ENCODE data around the gene TIMM29.
A peak's percentile ranks its signal among the peaks of the same experiment; 100 is the strongest.

TIMM29 gene

GRCh38 chr19:10891405-10892086 is 37.1 kb upstream of the TIMM29 start:
- peak overlapping the region; percentile 34 for H3K27ac ChIP-seq (replicated peaks; ENCODE audit: low read length)
- peaks cover 39 to 46% of the 10 kb centered on the region in 2 donors for H3K4me1 ChIP-seq (ENCODE audit: control insufficient read depth in 2 of 2, insufficient read depth in 1 of 2, low read depth in 1 of 2, low read length in 2 of 2)
- H4K91ac ChIP-seq (ENCODE audit: low read depth, low read length, poor library complexity), result peak overlapping the region; percentile 22
- H2BK5ac ChIP-seq (ENCODE audit: low read length), result peak overlapping the region; percentile 93
- no peak overlapping the region for H4K8ac ChIP-seq (ENCODE audit: low read depth, low read length)
- WGBS, 2 donors (ENCODE audit: extremely low coverage in 2 of 2, insufficient read length in 2 of 2, insufficient replicate concordance in 1 of 2), result no CpG with 5 or more reads among the region's 21 CpGs
- H3K18ac ChIP-seq (ENCODE audit: low read length), result peak overlapping the region; percentile 91
- H3K9me3 ChIP-seq (replicated peaks in 1 of 2; ENCODE audit: control insufficient read depth in 2 of 2, insufficient read depth in 1 of 2, low read depth in 1 of 2, low read length in 2 of 2), result no peaks in the 10 kb centered on the region
- peak overlapping the region; percentile 78 for H3K9ac ChIP-seq (ENCODE audit: low read depth, low read length, poor library complexity)
- no peaks in the 10 kb centered on the region for H3K27me3 ChIP-seq (ENCODE audit: control insufficient read depth in 3 of 3, insufficient read depth in 3 of 3, low read depth in 1 of 3, low read length in 3 of 3)
- H2AK5ac ChIP-seq (ENCODE audit: low read depth, low read length), result peak overlapping the region; percentile 97
- peak overlapping the region; percentile 37 for H2BK15ac ChIP-seq (ENCODE audit: low read length)
- no peak overlapping the region for H2BK12ac ChIP-seq (ENCODE audit: low read length)
- no peak for DNase-seq (ENCODE audit: low spot score)
- H2AFZ ChIP-seq (ENCODE audit: low read length), result peak overlapping the region; percentile 64
- peaks cover 23% of the 10 kb centered on the region for H3K79me1 ChIP-seq (ENCODE audit: low read depth, low read length)
- no peak overlapping the region for H3K23ac ChIP-seq (ENCODE audit: low read depth, low read length, poor library complexity)
- H2BK120ac ChIP-seq (ENCODE audit: low read depth, low read length), result no peak overlapping the region
- peak overlapping the region; percentile 57 for H3K14ac ChIP-seq (ENCODE audit: low read length)
- peak overlapping the region; percentile 10 for H3K4ac ChIP-seq (ENCODE audit: low read length)
- peaks cover 0 to 3% of the 10 kb centered on the region in 2 donors for H3K36me3 ChIP-seq (replicated peaks in 1 of 2; ENCODE audit: control insufficient read depth in 2 of 2, insufficient read depth in 2 of 2, low read length in 2 of 2)
- H3K4me3 ChIP-seq (ENCODE audit: low read length in 2 of 2), result peak overlapping the region in 1 of 2 donors; percentile 13
- H3K4me2 ChIP-seq (ENCODE audit: insufficient read depth, low read length, poor library complexity, severe bottlenecking), result no peak overlapping the region

GRCh38 chr19:10892256-10892655 is 36.4 kb upstream of the TIMM29 start:
- Histone ChIP-seq H3K27ac (replicated peaks; ENCODE audit: low read length) (peak overlapping the region; percentile 26), H4K91ac (ENCODE audit: low read depth, low read length, poor library complexity) (no peak overlapping the region)
- WGBS, 2 donors (ENCODE audit: extremely low coverage in 2 of 2, insufficient read length in 2 of 2, insufficient replicate concordance in 1 of 2), result no CpG with 5 or more reads among the region's 13 CpGs

GRCh38 chr19:10894911-10895213 is 33.7 kb upstream of the TIMM29 start:
- Histone ChIP-seq H3K4me1 (ENCODE audit: control insufficient read depth in 2 of 2, insufficient read depth in 1 of 2, low read depth in 1 of 2, low read length in 2 of 2) (peaks cover 19 to 25% of the 10 kb centered on the region in 2 donors), H3K36me3 (replicated peaks in 1 of 2; ENCODE audit: control insufficient read depth in 2 of 2, insufficient read depth in 2 of 2, low read length in 2 of 2) (peaks cover 0 to 6% of the 10 kb centered on the region in 2 donors), H3K9ac (ENCODE audit: low read depth, low read length, poor library complexity) (no peak overlapping the region), H3K9me3 (replicated peaks in 1 of 2; ENCODE audit: control insufficient read depth in 2 of 2, insufficient read depth in 1 of 2, low read depth in 1 of 2, low read length in 2 of 2) (no peaks in the 10 kb centered on the region), H4K8ac (ENCODE audit: low read depth, low read length) (no peak overlapping the region), H2AFZ (ENCODE audit: low read length) (no peak overlapping the region), H2BK12ac (ENCODE audit: low read length) (no peak overlapping the region), H2BK120ac (ENCODE audit: low read depth, low read length) (no peak overlapping the region), H2BK15ac (ENCODE audit: low read length) (no peak overlapping the region), H3K23ac (ENCODE audit: low read depth, low read length, poor library complexity) (no peak overlapping the region), H4K91ac (ENCODE audit: low read depth, low read length, poor library complexity) (no peak overlapping the region), H3K14ac (ENCODE audit: low read length) (no peak overlapping the region), H2AK5ac (ENCODE audit: low read depth, low read length) (no peak overlapping the region), H3K4ac (ENCODE audit: low read length) (no peak overlapping the region), H3K27ac (replicated peaks; ENCODE audit: low read length) (no peak overlapping the region), H3K4me3 (ENCODE audit: low read length in 2 of 2) (no peak overlapping the region), H3K4me2 (ENCODE audit: insufficient read depth, low read length, poor library complexity, severe bottlenecking) (no peak overlapping the region), H3K27me3 (ENCODE audit: control insufficient read depth in 3 of 3, insufficient read depth in 3 of 3, low read depth in 1 of 3, low read length in 3 of 3) (no peaks in the 10 kb centered on the region), H3K79me1 (ENCODE audit: low read depth, low read length) (peaks cover 23% of the 10 kb centered on the region), H3K18ac (ENCODE audit: low read length) (no peak overlapping the region), H2BK5ac (ENCODE audit: low read length) (no peak overlapping the region)
- no peak for DNase-seq (ENCODE audit: low spot score)
- no CpG with 5 or more reads among the region's 7 CpGs for WGBS, 2 donors (ENCODE audit: extremely low coverage in 2 of 2, insufficient read length in 2 of 2, insufficient replicate concordance in 1 of 2)

More at GRCh38 chr19:10892256-10892655, 36.4 kb upstream of the TIMM29 start:
- Histone ChIP-seq H3K36me3 (replicated peaks in 1 of 2; ENCODE audit: control insufficient read depth in 2 of 2, insufficient read depth in 2 of 2, low read length in 2 of 2) (peaks cover 0 to 3% of the 10 kb centered on the region in 2 donors), H2BK12ac (ENCODE audit: low read length) (no peak overlapping the region), H3K4me3 (ENCODE audit: low read length in 2 of 2) (no peak overlapping the region), H2BK15ac (ENCODE audit: low read length) (no peak overlapping the region), H3K14ac (ENCODE audit: low read length) (no peak overlapping the region), H3K18ac (ENCODE audit: low read length) (peak overlapping the region; percentile 15), H3K4me1 (ENCODE audit: control insufficient read depth in 2 of 2, insufficient read depth in 1 of 2, low read depth in 1 of 2, low read length in 2 of 2) (peaks cover 35 to 42% of the 10 kb centered on the region in 2 donors), H3K9ac (ENCODE audit: low read depth, low read length, poor library complexity) (no peak overlapping the region), H2BK120ac (ENCODE audit: low read depth, low read length) (no peak overlapping the region), H2BK5ac (ENCODE audit: low read length) (no peak overlapping the region), H2AK5ac (ENCODE audit: low read depth, low read length) (no peak overlapping the region), H2AFZ (ENCODE audit: low read length) (no peak overlapping the region), H3K27me3 (ENCODE audit: control insufficient read depth in 3 of 3, insufficient read depth in 3 of 3, low read depth in 1 of 3, low read length in 3 of 3) (no peaks in the 10 kb centered on the region), H3K23ac (ENCODE audit: low read depth, low read length, poor library complexity) (no peak overlapping the region), H3K4ac (ENCODE audit: low read length) (no peak overlapping the region), H3K4me2 (ENCODE audit: insufficient read depth, low read length, poor library complexity, severe bottlenecking) (no peak overlapping the region), H3K9me3 (replicated peaks in 1 of 2; ENCODE audit: control insufficient read depth in 2 of 2, insufficient read depth in 1 of 2, low read depth in 1 of 2, low read length in 2 of 2) (no peaks in the 10 kb centered on the region), H4K8ac (ENCODE audit: low read depth, low read length) (no peak overlapping the region), H3K79me1 (ENCODE audit: low read depth, low read length) (peaks cover 19% of the 10 kb centered on the region)
- DNase-seq (ENCODE audit: low spot score), result no peak

- Histone ChIP-seq H2AFZ (ENCODE audit: low read length) (no peak overlapping the region), H4K8ac (ENCODE audit: low read depth, low read length) (no peak overlapping the region)
- WGBS, 2 donors (ENCODE audit: extremely low coverage in 2 of 2, insufficient read length in 2 of 2, insufficient replicate concordance in 1 of 2), result no CpG with 5 or more reads among the region's 6 CpGs
Observed at GRCh38 chr19:10895363-10895762, 33.2 kb upstream of the TIMM29 start.

More at GRCh38 chr19:10895363-10895762, 33.2 kb upstream of the TIMM29 start:
- peaks cover 19 to 25% of the 10 kb centered on the region in 2 donors for H3K4me1 ChIP-seq (ENCODE audit: control insufficient read depth in 2 of 2, insufficient read depth in 1 of 2, low read depth in 1 of 2, low read length in 2 of 2)
- no peak for DNase-seq (ENCODE audit: low spot score)
- H3K4ac ChIP-seq (ENCODE audit: low read length), result no peak overlapping the region
- H3K18ac ChIP-seq (ENCODE audit: low read length), result peak overlapping the region; percentile 42
- H2BK5ac ChIP-seq (ENCODE audit: low read length), result no peak overlapping the region
- no peaks in the 10 kb centered on the region for H3K9me3 ChIP-seq (replicated peaks in 1 of 2; ENCODE audit: control insufficient read depth in 2 of 2, insufficient read depth in 1 of 2, low read depth in 1 of 2, low read length in 2 of 2)
- peaks cover 0 to 6% of the 10 kb centered on the region in 2 donors for H3K36me3 ChIP-seq (replicated peaks in 1 of 2; ENCODE audit: control insufficient read depth in 2 of 2, insufficient read depth in 2 of 2, low read length in 2 of 2)
- H3K23ac ChIP-seq (ENCODE audit: low read depth, low read length, poor library complexity), result peak overlapping the region; percentile 22
- H3K4me2 ChIP-seq (ENCODE audit: insufficient read depth, low read length, poor library complexity, severe bottlenecking), result no peak overlapping the region
- H2BK12ac ChIP-seq (ENCODE audit: low read length), result no peak overlapping the region
- peaks cover 23% of the 10 kb centered on the region for H3K79me1 ChIP-seq (ENCODE audit: low read depth, low read length)
- no peak overlapping the region for H3K9ac ChIP-seq (ENCODE audit: low read depth, low read length, poor library complexity)
- H2BK120ac ChIP-seq (ENCODE audit: low read depth, low read length), result no peak overlapping the region
- no peaks in the 10 kb centered on the region for H3K27me3 ChIP-seq (ENCODE audit: control insufficient read depth in 3 of 3, insufficient read depth in 3 of 3, low read depth in 1 of 3, low read length in 3 of 3)
- H2AK5ac ChIP-seq (ENCODE audit: low read depth, low read length), result no peak overlapping the region
- no peak overlapping the region for H3K4me3 ChIP-seq (ENCODE audit: low read length in 2 of 2)
- no peak overlapping the region for H3K27ac ChIP-seq (replicated peaks; ENCODE audit: low read length)
- no peak overlapping the region for H4K91ac ChIP-seq (ENCODE audit: low read depth, low read length, poor library complexity)
- no peak overlapping the region for H2BK15ac ChIP-seq (ENCODE audit: low read length)
- no peak overlapping the region for H3K14ac ChIP-seq (ENCODE audit: low read length)
